Gastrocnemius medialis (tissue), 4 donors: Measurements from ENCODE around the gene RALBP1.

Experiments used
- POLR2A ChIP-seq, 2 donors: fragments of 450-650 bp; IDR thresholded peaks; one replicate each; pipeline ENCODE4 v1.6.1; 2017; ENCODE audit warnings: antibody characterized with exemption in 2 of 2, mild to moderate bottlenecking in 2 of 2, moderate library complexity in 2 of 2
- TF ChIP-seq, protein P1 (sequence below), 5 experiments: fragments of 450-650 bp in 3 of 5; fragments of 200-600 bp in 2 of 5; sonication (generic) in 2 of 5; IDR thresholded peaks in 4 of 5; conservative IDR thresholded peaks in 1 of 5; 1 replicate in 4 of 5; 2 replicates in 1 of 5; pipeline ENCODE4 v1.5.1; 2016 to 2019; ENCODE audit warnings: antibody characterized with exemption in 5 of 5, mild to moderate bottlenecking in 3 of 5, moderate library complexity in 3 of 5

DNA sequence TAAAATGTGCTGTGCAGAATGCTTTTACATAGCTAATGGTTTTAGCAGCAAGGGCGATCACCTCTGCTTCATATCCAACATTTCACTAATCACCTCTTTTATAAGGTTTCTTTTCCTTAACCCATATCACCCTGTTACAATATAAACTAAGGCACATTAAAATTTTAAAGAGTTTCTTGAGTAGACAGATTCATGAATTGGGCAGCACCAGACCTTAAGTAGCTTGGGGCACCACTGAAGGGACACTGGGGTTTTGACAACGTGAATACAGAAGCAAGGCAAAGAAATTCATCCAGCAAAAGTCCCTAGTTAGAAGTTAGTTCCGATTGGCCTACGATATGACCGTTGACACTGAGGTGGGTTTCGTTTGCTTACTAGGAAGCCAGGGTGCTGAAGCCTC lies 44.0 kb upstream of the RALBP1 start:
- TF ChIP-seq, protein P1, sequence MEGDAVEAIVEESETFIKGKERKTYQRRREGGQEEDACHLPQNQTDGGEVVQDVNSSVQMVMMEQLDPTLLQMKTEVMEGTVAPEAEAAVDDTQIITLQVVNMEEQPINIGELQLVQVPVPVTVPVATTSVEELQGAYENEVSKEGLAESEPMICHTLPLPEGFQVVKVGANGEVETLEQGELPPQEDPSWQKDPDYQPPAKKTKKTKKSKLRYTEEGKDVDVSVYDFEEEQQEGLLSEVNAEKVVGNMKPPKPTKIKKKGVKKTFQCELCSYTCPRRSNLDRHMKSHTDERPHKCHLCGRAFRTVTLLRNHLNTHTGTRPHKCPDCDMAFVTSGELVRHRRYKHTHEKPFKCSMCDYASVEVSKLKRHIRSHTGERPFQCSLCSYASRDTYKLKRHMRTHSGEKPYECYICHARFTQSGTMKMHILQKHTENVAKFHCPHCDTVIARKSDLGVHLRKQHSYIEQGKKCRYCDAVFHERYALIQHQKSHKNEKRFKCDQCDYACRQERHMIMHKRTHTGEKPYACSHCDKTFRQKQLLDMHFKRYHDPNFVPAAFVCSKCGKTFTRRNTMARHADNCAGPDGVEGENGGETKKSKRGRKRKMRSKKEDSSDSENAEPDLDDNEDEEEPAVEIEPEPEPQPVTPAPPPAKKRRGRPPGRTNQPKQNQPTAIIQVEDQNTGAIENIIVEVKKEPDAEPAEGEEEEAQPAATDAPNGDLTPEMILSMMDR (IDR thresholded peaks at IDR 0.05 in 4 of 5, conservative IDR thresholded peaks at IDR 0.05 in 1 of 5) = no peak
- TF ChIP-seq POLR2A (IDR thresholded peaks at IDR 0.05) = no peak
